ENCODE results near the gene NEDD8.

NEDD8 gene

DNA sequence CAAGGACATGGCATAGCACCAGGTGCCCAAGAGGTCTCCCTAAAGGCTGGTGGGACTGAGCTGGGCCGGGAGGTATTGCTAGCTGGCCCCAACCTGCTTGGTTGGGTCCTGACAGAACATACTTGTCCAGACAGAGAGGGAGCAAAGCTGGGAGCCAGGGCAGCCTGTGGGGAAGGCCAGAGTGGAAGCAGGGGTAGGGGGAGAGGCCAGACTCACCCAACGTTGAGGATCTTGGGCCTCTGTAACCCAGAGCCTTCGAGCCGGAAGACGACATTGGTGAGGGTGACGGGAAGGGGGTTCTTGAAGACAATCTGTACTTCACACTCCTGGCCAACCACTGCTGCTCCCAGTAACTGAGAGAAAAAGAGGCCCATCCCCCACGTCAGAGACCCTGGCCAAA is 21.8 kb upstream of the NEDD8 start:
- H3F3A ChIP-seq (ENCODE audit: control insufficient read depth, insufficient read depth): peaks cover 3% of the 10 kb centered on the region; the same call in 1 of the 2 replicates
- no peaks in the 10 kb centered on the region for H4K20me1 ChIP-seq (ENCODE audit: control insufficient read depth, insufficient read depth, low read depth, low read length)
- H3K4me2 ChIP-seq (ENCODE audit: low read length): no peak overlapping the region
- no peak overlapping the region for H3K27ac ChIP-seq (ENCODE audit: low read depth, low read length)
- no peaks in the 10 kb centered on the region for H3K36me3 ChIP-seq (ENCODE audit: control insufficient read depth, low read length)
- H3K79me2 ChIP-seq (ENCODE audit: control insufficient read depth, low read length): no peaks in the 10 kb centered on the region
- H3K9me3 ChIP-seq (ENCODE audit: control insufficient read depth, insufficient read depth, low read length): no peaks in the 10 kb centered on the region
- TF ChIP-seq CTCF (IDR thresholded peaks at IDR 0.05; ENCODE audit: low read depth, low read length, poor library complexity, severe bottlenecking) (no peak), EZH2phosphoT487 (IDR thresholded peaks at IDR 0.05; ENCODE audit: borderline replicate concordance, low read length) (no peak)
- no peaks in the 10 kb centered on the region for H3K4me1 ChIP-seq (ENCODE audit: control insufficient read depth, low read length)
- no peaks in the 10 kb centered on the region for H3K9me2 ChIP-seq (replicated peaks; ENCODE audit: control insufficient read depth, low read length)
- no peaks in the 10 kb centered on the region for H3K27me3 ChIP-seq (ENCODE audit: control insufficient read depth, low read length)
- no peak overlapping the region for H3K4me3 ChIP-seq (ENCODE audit: low read length)

GRCh38 chr14:24252289-24253124 is 20.3 kb upstream of the NEDD8 start:
- Histone ChIP-seq H3K4me2 (ENCODE audit: low read length) (no peak overlapping the region), H3K36me3 (ENCODE audit: control insufficient read depth, low read length) (no peaks in the 10 kb centered on the region), H3F3A (ENCODE audit: control insufficient read depth, insufficient read depth) (no peaks in the 10 kb centered on the region), H3K9me2 (replicated peaks; ENCODE audit: control insufficient read depth, low read length) (no peaks in the 10 kb centered on the region), H3K27me3 (ENCODE audit: control insufficient read depth, low read length) (no peaks in the 10 kb centered on the region), H3K79me2 (ENCODE audit: control insufficient read depth, low read length) (no peaks in the 10 kb centered on the region), H3K4me3 (ENCODE audit: low read length) (no peak overlapping the region), H4K20me1 (ENCODE audit: control insufficient read depth, insufficient read depth, low read depth, low read length) (no peaks in the 10 kb centered on the region), H3K9me3 (ENCODE audit: control insufficient read depth, insufficient read depth, low read length) (no peaks in the 10 kb centered on the region), H3K27ac (ENCODE audit: low read depth, low read length) (no peak overlapping the region), H3K4me1 (ENCODE audit: control insufficient read depth, low read length) (no peaks in the 10 kb centered on the region)
- TF ChIP-seq EZH2phosphoT487 (IDR thresholded peaks at IDR 0.05; ENCODE audit: borderline replicate concordance, low read length): no peak
- no peak for TF ChIP-seq CTCF (IDR thresholded peaks at IDR 0.05; ENCODE audit: low read depth, low read length, poor library complexity, severe bottlenecking)

DNA sequence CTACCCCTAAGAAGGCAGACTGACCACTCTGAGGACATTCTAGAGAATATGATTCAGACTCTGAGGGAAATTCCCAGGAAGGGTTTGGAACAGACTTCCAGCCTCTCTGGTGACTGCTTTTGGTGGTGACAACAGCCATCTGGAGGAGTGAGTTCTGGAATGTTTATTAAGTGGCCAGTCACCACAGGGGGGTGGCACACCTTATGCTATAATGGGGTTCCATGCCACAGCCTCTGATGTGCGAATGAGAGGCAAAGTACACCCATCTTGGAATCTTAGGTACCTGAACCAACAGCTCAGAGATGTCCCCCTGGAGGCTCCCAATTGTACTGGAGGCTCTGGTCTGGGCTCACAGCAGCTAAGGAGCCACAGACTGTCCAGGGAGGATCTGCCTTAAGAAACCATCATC is 19.7 kb upstream of the NEDD8 start:
- Histone ChIP-seq H3K4me2 (ENCODE audit: low read length) (no peak overlapping the region), H3K79me2 (ENCODE audit: control insufficient read depth, low read length) (no peaks in the 10 kb centered on the region), H4K20me1 (ENCODE audit: control insufficient read depth, insufficient read depth, low read depth, low read length) (no peaks in the 10 kb centered on the region), H3F3A (ENCODE audit: control insufficient read depth, insufficient read depth) (no peaks in the 10 kb centered on the region), H3K27ac (ENCODE audit: low read depth, low read length) (no peak overlapping the region), H3K36me3 (ENCODE audit: control insufficient read depth, low read length) (no peaks in the 10 kb centered on the region), H3K9me2 (replicated peaks; ENCODE audit: control insufficient read depth, low read length) (no peaks in the 10 kb centered on the region), H3K27me3 (ENCODE audit: control insufficient read depth, low read length) (no peaks in the 10 kb centered on the region), H3K9me3 (ENCODE audit: control insufficient read depth, insufficient read depth, low read length) (no peaks in the 10 kb centered on the region), H3K4me3 (ENCODE audit: low read length) (no peak overlapping the region), H3K4me1 (ENCODE audit: control insufficient read depth, low read length) (no peaks in the 10 kb centered on the region)
- TF ChIP-seq CTCF (IDR thresholded peaks at IDR 0.05; ENCODE audit: low read depth, low read length, poor library complexity, severe bottlenecking) (no peak), EZH2phosphoT487 (IDR thresholded peaks at IDR 0.05; ENCODE audit: borderline replicate concordance, low read length) (no peak)

Data from DOHH2 (cell line).